GM21390 (cell line): ENCODE results near the gene TPD52L3.

ENCODE experiments used
- ATAC-seq: cut with Tn5 transposase; IDR thresholded peaks from one replicate; pipeline ENCODE4 v1.9.1; 2021; ENCODE audit not compliant: unreplicated experiment

Gene TPD52L3

GRCh38 chr9:6328103-6328502 is at the start of gene TPD52L3:
TSS of gene TPD52L3 (plus strand) at chr9:6328375. CDS start at chr9:6328596, 221 bp downstream.
- no peak for ATAC-seq

GRCh38 chr9:6301858-6302257 is 26.3 kb upstream of the TPD52L3 start:
- no peak for ATAC-seq

DNA sequence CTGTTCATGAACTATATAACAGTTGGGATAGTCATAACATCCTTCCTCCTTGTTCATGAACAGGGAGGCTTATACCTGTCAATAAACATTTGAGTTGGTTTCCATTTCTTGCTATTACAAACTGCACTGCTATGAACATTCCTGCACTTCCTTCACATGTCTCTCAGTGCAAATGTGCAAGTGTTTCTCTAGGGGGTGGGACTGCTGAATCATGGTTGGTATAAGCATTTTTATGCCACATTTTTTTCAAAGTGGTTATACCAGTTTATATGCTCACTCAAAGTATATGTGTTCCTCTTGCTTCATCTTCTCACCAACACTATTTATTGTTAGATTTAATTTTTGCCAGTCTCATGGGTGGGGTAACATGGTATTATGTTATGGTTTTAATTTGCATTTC is 25.8 kb upstream of the TPD52L3 start:
- ATAC-seq, result no peak

- ATAC-seq, result no peak
These were observed 23.9 kb upstream of the TPD52L3 start for GRCh38 chr9:6304232-6304631.

- ATAC-seq, result no peak
These were observed 22.1 kb upstream of the TPD52L3 start for GRCh38 chr9:6305954-6306563.

DNA sequence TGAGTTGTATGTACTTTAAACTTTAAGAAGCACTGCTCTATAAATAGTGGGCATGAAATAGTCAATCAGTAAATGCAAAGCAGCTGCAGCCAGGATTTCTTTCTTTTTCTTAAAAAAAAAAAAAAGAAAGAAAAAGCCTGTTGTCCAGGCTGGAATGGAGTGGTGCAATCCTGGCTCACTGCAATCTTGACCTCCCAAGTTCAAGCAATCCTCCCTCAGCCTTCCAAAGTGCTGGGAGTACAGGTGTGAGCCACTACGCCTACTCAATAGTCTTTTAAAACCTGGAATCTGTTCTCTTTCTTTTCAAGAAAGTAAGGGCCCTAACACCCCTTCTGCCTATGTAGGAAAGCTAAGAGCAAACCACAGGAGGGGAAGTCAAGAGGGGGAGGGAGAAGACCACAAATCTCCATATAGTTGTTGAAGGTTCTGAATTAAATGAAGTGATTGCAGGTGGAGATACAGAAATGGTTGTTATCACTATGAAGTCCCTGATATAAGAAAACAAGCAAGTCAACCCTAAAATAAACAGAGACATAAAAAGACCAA is 20.6 kb upstream of the TPD52L3 start:
- no peak for ATAC-seq

- ATAC-seq, result no peak
These were observed 2.9 kb downstream of the TPD52L3 start for GRCh38 chr9:6330958-6331634.

GRCh38 chr9:6334305-6334704 is 6.1 kb downstream of the TPD52L3 start:
- no peak for ATAC-seq

DNA sequence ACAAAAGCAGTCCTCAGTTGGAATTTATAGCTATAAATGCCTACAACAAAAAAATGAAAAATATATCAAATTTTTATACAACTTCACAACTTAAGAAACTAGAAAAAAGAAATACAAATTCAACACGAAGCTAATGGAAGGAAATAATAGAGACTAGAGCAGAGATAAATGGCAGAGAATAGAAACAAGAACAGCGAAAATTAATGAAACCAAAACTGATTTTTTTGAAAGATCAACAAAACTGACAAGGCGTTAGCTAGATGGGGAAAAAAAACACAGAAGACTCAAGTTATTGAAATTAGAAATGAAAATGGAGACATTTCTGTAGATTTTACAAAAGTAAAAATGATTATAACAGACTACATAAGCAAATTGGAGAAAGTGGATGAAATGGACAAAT is 20.6 kb downstream of the TPD52L3 start:
- no peak for ATAC-seq

- no peak for ATAC-seq
These were observed 23.6 kb downstream of the TPD52L3 start for GRCh38 chr9:6351737-6352136.

DNA sequence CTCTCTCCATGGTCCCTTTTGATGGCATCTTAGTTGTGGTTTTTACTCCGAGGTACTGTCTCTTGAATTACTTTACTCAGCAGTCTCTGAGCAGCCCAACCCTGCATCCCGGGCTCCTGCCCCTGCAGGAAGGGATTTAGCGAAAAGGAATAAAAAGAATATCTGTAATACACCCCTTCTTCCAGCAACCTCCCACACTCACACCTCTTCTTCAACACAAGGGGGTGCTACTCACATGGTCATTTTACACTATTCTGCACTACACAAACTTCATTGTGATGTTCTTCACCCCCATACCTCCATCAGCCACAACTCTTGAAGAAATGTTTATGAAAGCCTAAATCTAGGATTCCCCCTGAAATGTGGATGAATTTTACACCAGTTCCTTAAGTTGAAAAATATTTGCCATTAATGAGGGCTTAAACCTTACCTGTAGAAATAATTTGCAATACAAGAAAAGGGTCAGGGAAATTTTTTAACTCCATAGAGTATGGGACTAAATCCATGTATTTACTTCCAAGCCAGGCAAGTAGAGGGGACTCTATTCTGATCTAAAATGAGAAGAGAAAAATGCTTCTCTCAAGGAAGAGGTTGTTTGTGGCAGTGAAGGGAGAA is 26.0 kb downstream of the TPD52L3 start:
- ATAC-seq, result peak; percentile 72

DNA sequence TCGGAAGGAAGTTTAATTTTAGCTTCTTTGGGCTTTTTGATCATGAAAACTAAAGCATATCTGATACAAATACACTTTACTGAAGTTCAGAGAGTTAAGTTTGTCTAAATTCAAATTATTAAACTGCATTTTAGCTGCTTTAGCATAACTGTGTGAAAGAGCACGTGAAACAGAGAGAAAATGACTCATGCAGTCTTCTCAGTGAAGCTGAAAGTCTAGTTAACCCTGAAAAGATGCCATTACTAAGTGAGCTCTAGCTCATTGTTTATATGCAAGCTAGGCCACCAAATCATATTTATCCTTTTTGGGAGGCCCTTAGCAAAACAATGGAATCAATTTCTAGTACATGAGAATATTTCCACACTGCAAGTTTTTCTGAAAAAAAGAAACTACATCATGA is 27.6 kb downstream of the TPD52L3 start:
- ATAC-seq, result no peak

GRCh38 chr9:6356441-6356840 is 28.3 kb downstream of the TPD52L3 start:
- no peak for ATAC-seq

DNA sequence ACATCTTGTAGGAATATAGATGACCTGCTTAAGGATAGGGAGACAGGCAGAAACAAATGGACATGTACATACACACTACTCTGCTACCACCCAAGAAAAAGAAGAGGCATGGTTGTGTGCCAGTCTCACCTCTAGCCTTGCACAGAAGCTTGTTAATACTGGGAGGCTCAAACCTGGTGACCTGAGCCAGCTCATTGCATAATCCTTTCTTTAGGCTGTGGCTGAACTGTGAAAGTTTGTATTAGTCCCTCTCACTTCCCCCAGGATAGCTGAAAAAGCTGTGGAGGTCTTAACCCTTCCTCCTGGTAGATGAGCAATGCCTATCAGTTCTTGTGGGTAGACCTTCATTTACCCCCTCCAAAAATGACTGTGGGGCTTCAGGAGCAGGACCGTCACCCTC is 28.7 kb downstream of the TPD52L3 start:
- ATAC-seq, result no peak

DNA sequence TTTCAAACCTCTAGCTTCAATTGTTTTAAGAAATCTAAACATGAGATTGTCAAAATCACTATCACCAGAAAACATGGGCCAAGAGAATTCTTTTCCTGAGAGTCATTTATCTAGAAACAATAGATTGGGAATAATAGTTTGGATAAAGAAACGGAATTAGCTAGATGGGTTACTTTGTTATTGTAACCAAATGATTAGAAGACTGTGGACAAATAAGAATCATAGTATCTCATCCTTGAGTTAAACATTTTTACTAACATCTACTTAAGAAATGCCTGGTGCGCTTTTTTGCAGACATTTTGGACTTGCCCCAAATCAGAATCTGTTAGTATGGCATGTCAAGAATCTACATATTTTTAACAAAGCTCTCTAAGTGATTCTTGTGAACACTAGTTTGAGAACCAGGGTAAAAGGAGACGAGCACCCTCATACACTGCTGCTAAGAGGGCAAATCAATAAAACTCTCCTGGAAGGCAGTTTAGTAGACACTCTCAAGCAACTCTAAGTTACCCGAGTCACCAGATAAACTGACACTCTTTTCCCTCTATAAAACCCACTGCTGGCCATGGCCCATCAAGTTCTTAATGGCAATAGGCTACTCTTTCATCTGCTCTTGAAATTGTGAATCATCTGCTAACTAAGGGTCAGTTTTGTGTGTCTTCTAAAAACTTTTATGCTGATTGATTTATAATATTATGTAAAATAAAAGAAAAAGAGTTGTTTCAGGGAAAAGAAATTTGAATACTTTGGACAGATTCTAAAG is 39.1 kb downstream of the TPD52L3 start:
- no peak for ATAC-seq

GRCh38 chr9:6368831-6369230 is 40.7 kb downstream of the TPD52L3 start:
- ATAC-seq, result no peak
